Stimulated activated CD8-positive, alpha-beta memory T cell treated with anti-CD3 and anti-CD28 coated beads, Interleukin-7, amount 100 ng/mL, for 4 hours (primary cell): ENCODE data around the gene RIPPLY2.
"Not testable (repeated sequence)": the region's sequence is repeated elsewhere in the genome, so short reads cannot be mapped to it uniquely, and the experiment has no call there.

ENCODE experiments used
- DNase-seq, 2 donors: peaks; one replicate each; pipeline ENCODE4 v3.0.0-alpha.2; 2020; ENCODE audit warnings: low read depth in 2 of 2

Gene RIPPLY2

DNA sequence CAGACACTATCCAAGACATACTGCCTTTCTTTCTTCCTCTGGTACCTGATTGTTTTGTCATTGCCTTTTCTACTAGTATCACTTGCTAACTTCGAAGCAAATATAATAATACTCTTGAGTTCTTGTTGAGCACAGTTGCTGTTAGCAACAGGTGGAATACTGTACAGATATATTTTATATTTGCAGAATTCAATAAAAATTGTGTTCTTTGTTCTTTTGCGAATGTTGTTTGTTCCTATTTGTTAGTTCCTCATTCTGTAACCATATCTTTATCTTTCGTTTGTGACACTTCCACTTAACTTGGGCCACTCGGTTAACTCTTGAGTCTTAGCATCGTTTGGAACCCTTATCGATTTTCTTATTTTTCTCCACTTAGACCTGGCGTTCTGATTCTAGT lies 7.2 kb downstream of the RIPPLY2 start:
- DNase-seq: no peak

- no peak for DNase-seq
Observed at GRCh38 chr6:83860782-83861495, 7.8 kb downstream of the RIPPLY2 start.

DNA sequence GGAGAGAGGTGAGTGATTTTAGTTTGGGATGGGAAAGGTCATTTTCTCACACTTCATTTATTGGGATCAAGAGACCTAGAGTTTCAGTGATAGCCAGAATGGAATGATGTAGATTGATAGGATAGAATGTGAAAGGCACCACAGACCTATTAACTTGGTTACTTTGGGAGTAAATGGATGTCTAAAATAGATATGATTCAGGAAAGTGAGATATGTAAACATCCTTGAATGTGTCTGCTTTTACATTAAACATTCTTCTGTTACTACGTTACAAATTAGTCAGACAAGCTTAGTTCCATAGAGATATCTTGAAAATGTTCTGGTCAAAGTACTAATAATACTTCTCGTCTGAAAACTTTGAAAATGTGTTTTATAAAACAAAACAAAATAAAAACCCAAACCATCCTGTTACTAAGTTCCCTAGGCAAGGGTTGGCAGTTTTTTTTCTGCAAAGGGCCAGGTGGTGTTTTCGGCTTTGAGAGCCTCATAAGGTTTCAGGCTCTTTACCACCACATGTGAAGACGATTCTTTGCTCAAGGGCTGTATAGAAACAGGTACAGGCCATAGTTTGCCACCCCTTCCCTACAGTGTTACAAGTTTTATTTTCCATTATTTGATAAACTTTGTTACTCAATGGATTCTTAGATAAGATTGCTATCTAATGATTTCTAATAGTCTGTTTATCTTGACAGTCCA lies 9.8 kb downstream of the RIPPLY2 start:
- DNase-seq: no peak

DNA sequence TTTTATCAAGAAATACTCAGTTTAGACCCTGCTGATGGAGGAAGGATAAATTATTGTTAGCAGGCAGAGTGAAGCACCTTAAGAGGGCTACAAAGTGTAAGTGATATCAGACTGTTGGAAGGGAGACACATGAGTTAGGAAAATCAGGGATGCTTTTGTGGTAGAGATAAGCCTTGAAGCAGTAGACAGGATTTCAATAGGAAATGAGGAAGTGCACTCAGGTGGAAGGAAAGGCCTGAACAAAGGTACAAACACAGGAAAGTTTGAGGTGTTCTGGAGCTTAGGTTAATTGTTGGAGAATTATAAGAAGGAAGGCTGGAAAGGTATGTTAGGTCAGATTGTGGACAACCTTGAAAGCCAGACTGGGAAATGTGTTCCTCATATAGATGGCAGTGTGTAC lies 13.9 kb downstream of the RIPPLY2 start:
- DNase-seq: no peak

- no peak for DNase-seq
Observed at GRCh38 chr6:83867527-83868161, 14.5 kb downstream of the RIPPLY2 start.

- no peak for DNase-seq
Observed at GRCh38 chr6:83868639-83869038, 15.5 kb downstream of the RIPPLY2 start.

GRCh38 chr6:83870649-83871048 lies 17.5 kb downstream of the RIPPLY2 start:
- DNase-seq: no peak

GRCh38 chr6:83872386-83873118 lies 19.4 kb downstream of the RIPPLY2 start:
- DNase-seq: no peak

- no peak for DNase-seq
Observed at GRCh38 chr6:83873869-83874268, 20.7 kb downstream of the RIPPLY2 start.

DNA sequence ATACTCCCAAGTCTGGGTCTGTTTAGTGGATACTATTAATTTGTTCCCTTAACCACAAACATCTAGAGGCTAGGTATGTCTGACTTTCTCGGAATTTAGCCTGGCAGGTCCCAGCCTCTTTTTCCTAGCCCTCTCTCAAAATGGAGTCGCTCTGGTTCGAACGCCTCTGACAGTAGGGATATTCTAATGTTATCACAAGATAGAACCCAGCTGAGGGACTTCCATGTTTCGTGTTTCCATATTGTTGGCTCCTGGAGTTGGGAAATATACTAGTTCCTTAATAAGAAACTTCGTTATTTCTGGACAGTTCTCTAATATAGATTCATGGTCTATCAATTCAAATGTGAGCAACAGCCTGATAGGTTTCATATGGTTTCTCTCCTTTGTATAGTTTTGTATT lies 22.7 kb downstream of the RIPPLY2 start:
- no peak for DNase-seq

GRCh38 chr6:83878902-83879644 lies 25.9 kb downstream of the RIPPLY2 start:
- DNase-seq: no peak

DNA sequence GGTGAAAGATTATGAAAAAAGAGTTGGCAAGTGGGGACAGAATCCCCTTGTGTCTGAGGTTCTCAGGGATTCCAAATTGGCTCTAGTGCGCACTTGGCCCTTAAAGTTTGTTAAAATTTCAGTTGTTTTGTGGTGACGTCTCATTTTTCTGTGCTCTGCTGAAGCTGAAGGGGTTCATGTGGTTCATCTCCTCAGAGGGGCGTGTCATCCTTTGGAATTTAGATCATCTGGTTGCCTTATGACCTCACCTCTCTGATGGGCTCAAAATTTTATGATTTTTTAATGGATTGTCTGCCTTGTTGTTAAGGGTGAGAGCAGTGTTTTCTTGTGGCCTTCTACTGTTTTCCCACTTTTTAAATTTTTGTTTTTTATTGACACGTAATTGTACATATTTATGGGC lies 26.6 kb downstream of the RIPPLY2 start:
- no peak for DNase-seq

DNA sequence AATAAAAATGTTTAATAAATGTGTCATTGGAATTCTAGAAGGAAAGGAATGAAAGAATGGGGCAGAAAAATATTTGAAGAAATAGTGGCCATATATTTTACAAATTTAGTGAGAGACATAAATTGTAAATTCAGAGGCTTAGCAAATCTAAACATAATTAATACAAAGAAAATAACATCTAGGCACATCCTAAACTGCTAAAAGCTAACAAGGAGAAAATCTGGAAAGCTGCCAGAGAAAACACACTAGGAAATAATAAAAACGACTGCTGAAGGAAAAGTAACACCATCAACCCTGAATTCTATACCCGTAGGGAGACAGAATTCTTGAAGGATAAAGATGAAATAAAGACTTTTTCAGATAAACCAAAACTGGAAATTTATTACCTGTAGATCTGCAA lies 30.1 kb downstream of the RIPPLY2 start:
- no peak for DNase-seq

DNA sequence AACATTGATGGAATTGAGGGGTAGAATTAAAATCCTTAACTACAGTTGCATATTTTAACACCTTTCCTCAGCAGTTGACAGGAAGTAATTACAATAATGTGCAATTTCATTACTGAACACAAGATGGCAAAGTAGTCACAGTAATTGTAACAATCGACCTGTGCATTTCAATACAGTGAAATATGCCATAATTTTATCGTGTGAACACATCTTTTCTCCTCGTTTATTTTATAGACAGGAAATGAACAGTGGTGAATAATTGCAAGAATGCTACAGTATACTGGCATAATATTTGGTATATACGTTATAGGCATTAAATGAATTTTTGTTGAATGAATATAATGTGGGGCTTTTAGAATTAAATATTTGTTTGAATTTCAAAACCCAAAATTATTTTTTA lies 31.4 kb downstream of the RIPPLY2 start:
- no peak for DNase-seq

DNA sequence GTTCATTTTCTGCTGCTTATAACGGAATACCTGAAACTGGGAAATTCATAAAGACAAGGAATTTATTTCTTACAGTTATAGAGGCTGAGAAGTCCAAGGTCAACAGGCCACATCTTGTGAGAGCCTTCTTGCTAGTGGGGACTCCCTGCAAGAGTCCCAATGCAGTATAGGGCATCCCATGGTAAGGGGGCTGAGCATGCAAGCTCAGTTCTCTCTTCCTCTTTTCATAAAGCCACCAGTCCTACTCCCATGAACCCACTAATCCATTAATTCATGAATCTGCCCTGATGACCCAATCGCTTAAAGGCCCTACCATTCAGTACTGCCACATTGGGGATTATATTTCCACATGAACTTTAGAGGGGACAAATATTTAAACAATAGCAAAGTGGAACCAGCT lies 32.8 kb downstream of the RIPPLY2 start:
- DNase-seq: no peak

- no peak for DNase-seq
Observed at GRCh38 chr6:83889621-83890020, 36.5 kb downstream of the RIPPLY2 start.

DNA sequence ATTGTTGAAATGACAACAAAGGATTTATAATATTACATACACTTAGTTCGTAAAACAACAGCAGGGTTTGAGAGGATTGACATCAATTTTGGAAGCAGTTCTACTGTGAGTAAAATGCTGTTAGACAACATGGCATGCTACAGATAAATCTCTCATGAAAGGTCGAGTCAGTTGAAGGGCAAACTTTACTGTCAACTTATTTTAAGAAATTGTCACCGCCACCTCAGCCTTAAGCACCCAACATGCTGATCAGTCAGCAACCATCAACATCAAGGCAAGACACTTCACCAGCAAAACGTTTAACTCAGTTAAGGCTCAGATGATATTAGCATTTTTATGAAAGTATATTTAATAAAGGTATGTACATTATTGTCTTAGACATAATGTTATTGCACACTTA lies 37.4 kb downstream of the RIPPLY2 start:
- DNase-seq: no peak

- DNase-seq: no peak
Observed at GRCh38 chr6:83891586-83891985, 38.4 kb downstream of the RIPPLY2 start.

- no peak for DNase-seq
Observed at GRCh38 chr6:83893024-83893423, 39.9 kb downstream of the RIPPLY2 start.

DNA sequence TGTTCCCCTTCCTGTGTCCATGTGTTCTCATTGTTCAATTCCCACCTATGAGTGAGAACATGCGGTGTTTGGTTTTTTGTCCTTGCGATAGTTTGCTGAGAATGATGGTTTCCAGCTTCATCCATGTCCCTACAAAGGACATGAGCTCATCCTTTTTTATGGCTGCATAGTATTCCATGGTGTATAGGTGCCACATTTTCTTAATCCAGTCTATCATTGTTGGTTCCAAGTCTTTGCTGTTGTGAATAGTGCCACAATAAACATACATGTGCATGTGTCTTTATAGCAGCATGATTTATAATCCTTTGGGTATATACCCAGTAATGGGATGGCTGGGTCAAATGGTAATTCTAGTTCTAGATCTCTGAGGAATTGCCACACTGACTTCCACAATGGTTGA lies 43.9 kb downstream of the RIPPLY2 start:
- DNase-seq: not testable (repeated sequence)

GRCh38 chr6:83901624-83902023 lies 48.5 kb downstream of the RIPPLY2 start:
- no peak for DNase-seq

- no peak for DNase-seq
Observed at GRCh38 chr6:83904395-83904794, 51.2 kb downstream of the RIPPLY2 start.
